Transverse colon (tissue), 1 donor: ENCODE data around the gene TRIM36.

Source experiments
- EP300 ChIP-seq: sonication (generic); formaldehyde crosslinking; IDR thresholded peaks from one replicate; pipeline ENCODE4 v1.6.1; 2017; ENCODE audit warnings: antibody characterized with exemption, low read depth
- POLR2A ChIP-seq: fragments of 450-650 bp; IDR thresholded peaks from one replicate; pipeline ENCODE4 v1.6.1; 2016; ENCODE audit warnings: antibody characterized with exemption, mild to moderate bottlenecking, moderate library complexity

- peak; percentile 22 for TF ChIP-seq POLR2A
- no peak for TF ChIP-seq EP300
These were observed 9.3 kb upstream of the TRIM36 start for GRCh38 chr5:115179030-115179393.
